Natural killer cell (primary cell): ENCODE results near the gene SFRP2. TPM values are rescaled to one million over a fixed set of nuclear protein-coding genes. Genes with fewer than 3 reads are reported as not detected.

Experiments
- ATAC-seq, 3 donors: fragments of 150-1000 bp in 2 of 3; fragments of 200-7000 bp in 1 of 3; cut with Tn5 transposase; 1 replicate in 1 of 3; 2 replicates in 2 of 3; pipeline ENCODE4 v1.10.0; 2021; ENCODE audit warnings: mild to moderate bottlenecking in 2 of 3, moderate library complexity in 2 of 3
- DNase-seq, 2 donors: peaks; one replicate each; pipeline versions ENCODE4 v3.0.0 to v3.0.0-alpha.2; 2013 to 2021; ENCODE audit warnings: mixed read lengths in 1 of 2
- H3K27ac ChIP-seq: one replicate; pipeline ENCODE4 v1.5.1; 2013; ENCODE audit warnings: mild to moderate bottlenecking, low read length
- H3K27me3 ChIP-seq: one replicate; pipeline ENCODE4 v1.6.1; 2013; ENCODE audit warnings: low read length; ENCODE audit not compliant: control insufficient read depth, insufficient read depth
- H3K36me3 ChIP-seq: one replicate; pipeline ENCODE4 v1.6.1; 2013; ENCODE audit warnings: low read length; ENCODE audit not compliant: control insufficient read depth, insufficient read depth
- H3K4me1 ChIP-seq: one replicate; pipeline ENCODE4 v1.6.1; 2013; ENCODE audit warnings: low read length; ENCODE audit not compliant: control insufficient read depth, insufficient read depth
- H3K4me3 ChIP-seq: one replicate; pipeline ENCODE4 v1.5.1; 2013; ENCODE audit warnings: low read length
- H3K9me3 ChIP-seq: one replicate; pipeline ENCODE4 v1.6.1; 2013; ENCODE audit warnings: low read length; ENCODE audit not compliant: control insufficient read depth, insufficient read depth
- H3K27ac Mint-ChIP-seq, 2 donors: one replicate each; pipeline ENCODE4 v1.8.0; 2022; ENCODE audit warnings: mild to moderate bottlenecking in 2 of 2, mixed read lengths in 2 of 2, moderate library complexity in 1 of 2
- H3K27me3 Mint-ChIP-seq, 2 donors: one replicate each; pipeline ENCODE4 v1.8.0; 2022; ENCODE audit warnings: low read depth in 2 of 2, mixed read lengths in 2 of 2
- H3K36me3 Mint-ChIP-seq: one replicate; pipeline ENCODE4 v1.8.0; 2022; ENCODE audit warnings: mixed read lengths
- H3K4me1 Mint-ChIP-seq, 2 donors: one replicate each; pipeline ENCODE4 v1.8.0; 2022; ENCODE audit warnings: mixed read lengths in 2 of 2
- H3K4me3 Mint-ChIP-seq: one replicate; pipeline ENCODE4 v1.8.0; 2022; ENCODE audit warnings: mild to moderate bottlenecking, moderate library complexity, mixed read lengths
- H3K9me3 Mint-ChIP-seq, 2 donors: one replicate each; pipeline ENCODE4 v1.8.0; 2022; ENCODE audit warnings: mixed read lengths in 2 of 2
- CTCF ChIP-seq: fragments of 200-600 bp; IDR thresholded peaks from one replicate; pipeline ENCODE4 v1.8.0; 2022; ENCODE audit warnings: antibody characterized with exemption
- WGBS: methylation state at CpG from one replicate; pipeline ENCODE4 v1.1.7; 2013; ENCODE audit warnings: missing lambda C conversion rate; ENCODE audit not compliant: insufficient coverage; 5-methylcytosine and 5-hydroxymethylcytosine counted together
- intact Hi-C: fragments of 100-400 bp; cut with micrococcal nuclease; formaldehyde crosslinking; loops from one replicate; pipeline ENCODE4 v1.14.2; 2022
- total RNA-seq, 4 donors: library from RNA; stranded (reverse); fragments of 120-200 nt in 1 of 4; gene quantifications; one replicate each; pipeline versions ENCODE4 v1.2.3 to v1.2.4, GENCODE V29; 2013 to 2022

The SFRP2 gene
- total RNA-seq, 3 donors from 2014 or later (not counting 1 experiment from before 2014, with no cell fraction given), result not detected

- H3K9me3 ChIP-seq, result no peaks in the 10 kb centered on the region
- H3K36me3 ChIP-seq, result no peaks in the 10 kb centered on the region
- no peaks in the 10 kb centered on the region for H3K4me1 ChIP-seq
- intact Hi-C loops, result no loop called here
- H3K27ac ChIP-seq, result no peak overlapping the region
- DNase-seq (no peak), ATAC-seq (no peak)
- Mint-ChIP-seq H3K4me1 (no peaks in the 10 kb centered on the region), H3K9me3 (no peaks in the 10 kb centered on the region), H3K27ac (no peak overlapping the region), H3K36me3 (no peaks in the 10 kb centered on the region), H3K4me3 (no peak overlapping the region), H3K27me3 (peaks cover 38 to 53% of the 10 kb centered on the region in 2 donors)
- H3K27me3 ChIP-seq, result peaks cover 18% of the 10 kb centered on the region
- TF ChIP-seq CTCF, result no peak
- no peak overlapping the region for H3K4me3 ChIP-seq
These were observed 28.6 kb upstream of the SFRP2 start for GRCh38 chr4:153817466-153817865.

GRCh38 chr4:153816542-153816941 is 27.7 kb upstream of the SFRP2 start:
- intact Hi-C loops, result no loop called here
- H3K36me3 Mint-ChIP-seq, result no peaks in the 10 kb centered on the region
- no peaks in the 10 kb centered on the region for H3K4me1 ChIP-seq
- DNase-seq, result no peak
- no peak overlapping the region for H3K27ac Mint-ChIP-seq
- H3K4me1 Mint-ChIP-seq, result no peaks in the 10 kb centered on the region
- H3K9me3 ChIP-seq, result no peaks in the 10 kb centered on the region
- ATAC-seq, result no peak
- no peak for TF ChIP-seq CTCF
- peaks cover 18% of the 10 kb centered on the region for H3K27me3 ChIP-seq
- no peak overlapping the region for H3K4me3 Mint-ChIP-seq
- H3K36me3 ChIP-seq, result no peaks in the 10 kb centered on the region
- H3K9me3 Mint-ChIP-seq, result no peaks in the 10 kb centered on the region
- 0% methylated on average over 1 of the region's 2 CpGs for WGBS
- no peak overlapping the region for H3K4me3 ChIP-seq
- H3K27ac ChIP-seq, result no peak overlapping the region
- H3K27me3 Mint-ChIP-seq, result peaks cover 35 to 53% of the 10 kb centered on the region in 2 donors

GRCh38 chr4:153814789-153815188 is 25.9 kb upstream of the SFRP2 start:
- no peak overlapping the region for H3K4me3 ChIP-seq
- intact Hi-C loops, result no loop called here
- H3K36me3 ChIP-seq, result no peaks in the 10 kb centered on the region
- peaks cover 2% of the 10 kb centered on the region for H3K4me1 ChIP-seq
- H3K27ac ChIP-seq, result no peak overlapping the region
- TF ChIP-seq CTCF, result no peak
- DNase-seq, result no peak
- Mint-ChIP-seq H3K27me3 (peaks cover 32 to 44% of the 10 kb centered on the region in 2 donors), H3K27ac (no peak overlapping the region), H3K36me3 (no peaks in the 10 kb centered on the region), H3K4me3 (no peak overlapping the region), H3K9me3 (no peaks in the 10 kb centered on the region), H3K4me1 (peaks cover 5% of the 10 kb centered on the region in 2 donors)
- H3K27me3 ChIP-seq, result peaks cover 18% of the 10 kb centered on the region
- no peak for ATAC-seq
- WGBS, result 83% methylated on average over 2 of the region's 2 CpGs
- no peaks in the 10 kb centered on the region for H3K9me3 ChIP-seq
